HG02798 (cell line): Measurements from ENCODE around the gene USP48.
"Not testable (repeated sequence)": the region's sequence is repeated elsewhere in the genome, so short reads cannot be mapped to it uniquely, and the experiment has no call there.

Source experiments
- ATAC-seq: cut with Tn5 transposase; IDR thresholded peaks from one replicate; pipeline ENCODE4 v1.9.1; 2021; ENCODE audit warnings: mild to moderate bottlenecking; ENCODE audit not compliant: unreplicated experiment, poor library complexity

USP48 gene

DNA sequence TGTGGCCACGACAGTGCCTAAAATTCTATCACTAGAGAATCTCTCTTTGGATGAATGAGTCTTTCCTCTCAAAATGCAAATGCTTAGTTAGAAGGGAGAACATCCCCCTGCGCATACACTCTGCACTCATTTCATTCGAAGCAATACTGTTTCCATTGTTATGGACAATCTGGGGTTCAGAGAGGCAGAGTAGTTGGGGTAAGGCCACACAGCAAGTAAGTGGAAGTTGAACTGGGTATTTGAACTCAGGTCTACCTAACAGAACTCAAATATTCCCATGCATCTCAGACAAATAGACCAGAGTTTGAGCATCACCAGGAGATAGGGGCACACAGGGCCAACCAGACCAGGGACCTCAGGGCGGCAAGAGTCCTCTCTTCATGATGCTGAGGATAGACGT, 139.3 kb downstream of the USP48 start:
- ATAC-seq: no peak

DNA sequence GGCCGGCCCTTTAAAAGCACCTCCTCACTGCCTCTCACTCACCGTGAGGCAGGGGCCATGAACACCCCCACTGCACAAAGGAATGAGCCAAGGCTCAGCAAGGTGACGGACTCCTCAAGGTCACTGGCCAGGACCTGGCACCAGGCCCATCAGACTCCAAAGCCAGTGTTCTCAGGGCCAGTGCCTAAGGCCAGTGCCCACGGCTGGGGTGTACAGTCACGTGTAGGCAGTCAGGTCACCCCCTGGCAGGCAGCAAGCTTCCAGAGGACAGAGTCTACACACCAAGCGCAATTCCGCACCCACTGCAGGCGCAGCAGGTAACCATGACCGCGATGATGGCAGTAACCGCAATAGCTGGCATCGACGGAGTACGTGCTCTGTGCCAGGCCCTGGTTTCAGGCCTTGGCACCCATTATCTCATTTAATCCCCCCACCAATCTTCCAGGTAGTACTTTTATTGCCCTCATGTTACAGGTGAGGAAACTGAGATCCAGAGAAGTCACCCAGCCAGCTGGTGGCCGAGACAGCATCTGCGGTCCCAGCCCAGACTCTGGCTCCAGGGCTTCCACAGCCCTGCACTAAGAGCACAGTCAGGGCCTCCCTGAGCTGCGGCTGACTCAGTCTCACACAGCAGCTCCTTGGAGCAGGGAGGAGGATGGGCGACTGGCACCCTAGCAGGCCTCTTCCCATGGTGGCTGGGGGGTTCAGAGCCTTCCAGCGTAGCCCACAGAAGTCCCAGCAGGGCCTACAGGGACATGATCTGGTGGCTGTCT, 140.8 kb downstream of the USP48 start:
- ATAC-seq: no peak

DNA sequence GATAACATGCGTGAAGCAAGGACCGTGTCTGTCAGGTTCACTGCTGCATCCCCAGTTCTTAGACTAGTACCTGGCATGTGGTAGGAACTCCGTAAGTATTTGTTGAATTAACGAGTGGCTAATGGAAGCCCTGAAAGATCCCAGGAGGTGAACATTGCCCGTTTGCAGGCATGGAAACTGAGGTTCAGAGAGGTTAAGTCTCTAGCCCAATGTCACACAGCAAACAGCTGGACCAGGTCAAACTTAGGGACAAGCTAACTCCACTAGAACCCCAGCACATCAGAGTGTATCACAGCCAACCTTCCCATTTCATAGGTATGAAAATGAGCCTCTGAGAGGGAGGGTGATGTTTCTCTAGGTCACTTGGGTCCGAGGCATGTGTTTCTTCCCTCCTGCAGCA, 141.4 kb downstream of the USP48 start:
- ATAC-seq: no peak

DNA sequence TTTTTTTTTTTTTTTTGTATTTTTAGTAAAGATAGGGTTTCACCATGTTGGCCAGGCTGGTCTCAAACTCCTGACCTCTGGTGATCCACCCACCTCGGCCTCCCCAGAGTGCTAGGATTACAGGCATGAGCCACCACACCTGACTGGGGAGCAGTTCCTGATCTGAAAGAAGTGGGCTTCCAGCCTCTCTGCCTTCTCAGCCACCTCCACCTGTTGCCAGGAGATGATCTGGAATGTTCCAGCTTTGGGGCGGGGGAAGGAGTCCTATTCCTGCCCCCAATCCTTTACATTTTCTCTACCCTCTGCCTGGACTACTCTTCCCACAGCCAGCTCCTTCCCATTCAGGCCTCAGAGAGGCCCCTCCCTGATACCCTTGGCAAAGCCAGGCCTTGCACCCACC, 141.9 kb downstream of the USP48 start:
- no peak for ATAC-seq

DNA sequence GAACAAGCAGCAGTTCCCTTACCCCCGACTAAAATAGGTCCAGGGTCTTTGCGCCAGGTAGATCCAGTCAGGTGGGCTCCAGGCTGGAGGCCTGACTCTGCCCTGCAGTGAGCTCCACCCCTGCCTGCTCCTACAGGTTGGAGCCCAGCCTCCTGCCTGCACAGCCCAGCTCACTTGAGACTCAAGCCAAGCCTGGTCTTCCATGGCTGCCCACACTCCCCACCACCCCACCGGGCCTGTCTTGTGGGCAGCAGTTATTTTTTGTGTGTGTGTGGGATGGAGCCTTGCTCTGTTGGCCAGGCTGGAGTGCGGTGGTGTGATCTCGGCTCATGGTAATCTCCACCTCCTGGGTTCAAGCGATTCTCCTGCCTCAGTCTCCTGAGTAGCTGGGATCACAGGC, 142.3 kb downstream of the USP48 start:
- no peak for ATAC-seq

DNA sequence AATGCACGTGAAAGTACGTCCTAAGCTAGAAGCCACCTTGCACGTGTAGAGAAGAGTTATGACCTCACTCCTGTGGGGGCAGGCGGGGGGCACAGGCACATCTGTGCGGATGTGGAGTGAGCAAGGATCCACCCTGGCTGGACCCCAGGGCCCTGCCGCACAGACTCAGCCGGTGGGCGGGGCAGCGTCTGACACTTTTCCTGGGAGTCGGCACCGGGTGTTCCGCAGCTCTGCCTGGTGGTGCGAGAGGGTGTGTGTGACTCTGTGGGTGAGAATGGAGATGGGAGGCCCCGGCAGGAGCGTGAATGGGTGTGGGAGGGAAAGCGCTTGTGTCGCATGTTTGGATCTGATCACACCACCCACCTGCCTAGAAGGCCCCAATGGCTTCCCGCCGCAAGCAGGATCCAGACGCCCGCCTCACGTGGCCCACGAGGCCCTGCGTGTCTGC, 143.3 kb downstream of the USP48 start:
- no peak for ATAC-seq

DNA sequence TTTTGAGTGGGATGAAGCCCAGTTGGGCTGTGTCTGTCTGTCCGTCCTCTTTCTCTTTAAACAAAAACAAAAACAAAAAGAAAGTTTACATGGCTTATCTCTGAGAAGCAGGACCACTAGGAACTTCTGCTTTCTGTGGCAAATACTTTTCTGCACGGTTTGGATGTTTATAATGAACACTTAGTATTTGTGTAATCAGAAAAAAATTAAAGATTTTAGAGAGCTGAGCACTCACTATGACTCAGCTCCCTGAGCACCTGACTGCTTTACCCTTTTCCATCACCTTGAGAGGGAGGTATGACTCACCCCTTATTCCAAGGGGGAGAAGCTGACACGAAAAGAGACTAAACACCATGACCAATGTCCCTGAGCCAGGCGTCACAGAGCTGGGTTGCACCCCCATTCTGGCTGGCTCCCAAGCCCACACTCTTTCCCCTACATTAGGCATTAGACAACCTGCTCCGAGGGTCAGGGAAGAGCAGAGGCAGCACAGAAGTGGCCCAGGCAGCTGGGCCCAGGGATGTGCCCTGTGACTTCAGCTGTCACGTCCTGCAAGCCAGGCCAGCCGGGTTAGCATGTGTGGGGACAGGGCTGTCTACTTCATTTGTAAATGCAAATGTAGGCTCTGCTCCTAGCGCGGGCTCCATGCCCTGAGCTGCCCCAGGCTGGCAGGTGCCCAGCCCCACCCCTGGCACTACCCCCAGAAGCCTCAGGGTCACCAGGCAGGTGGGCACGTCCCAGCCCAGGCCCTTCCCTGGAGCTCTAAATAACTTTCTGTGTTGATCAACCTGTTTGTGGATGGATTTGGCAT, 144.2 kb downstream of the USP48 start:
- no peak for ATAC-seq

DNA sequence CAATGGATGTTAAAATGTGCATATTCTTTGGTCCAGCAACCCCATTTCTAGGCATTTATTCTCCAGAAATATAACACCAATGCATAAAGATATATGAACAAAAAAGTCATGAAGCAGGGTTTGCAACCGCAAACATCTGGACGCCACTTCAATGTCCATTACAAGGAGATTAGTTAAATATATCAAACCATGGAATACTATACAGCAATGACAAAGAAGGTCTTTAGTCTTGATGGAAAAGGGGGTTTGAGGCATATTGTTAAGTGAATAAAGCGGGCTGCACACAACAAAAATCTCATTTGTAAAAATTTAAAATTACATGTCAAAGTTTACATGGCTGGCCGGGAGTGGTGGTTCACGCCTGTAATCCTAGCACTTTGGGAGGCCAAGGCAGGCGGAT, 145.4 kb downstream of the USP48 start:
- ATAC-seq: no peak

DNA sequence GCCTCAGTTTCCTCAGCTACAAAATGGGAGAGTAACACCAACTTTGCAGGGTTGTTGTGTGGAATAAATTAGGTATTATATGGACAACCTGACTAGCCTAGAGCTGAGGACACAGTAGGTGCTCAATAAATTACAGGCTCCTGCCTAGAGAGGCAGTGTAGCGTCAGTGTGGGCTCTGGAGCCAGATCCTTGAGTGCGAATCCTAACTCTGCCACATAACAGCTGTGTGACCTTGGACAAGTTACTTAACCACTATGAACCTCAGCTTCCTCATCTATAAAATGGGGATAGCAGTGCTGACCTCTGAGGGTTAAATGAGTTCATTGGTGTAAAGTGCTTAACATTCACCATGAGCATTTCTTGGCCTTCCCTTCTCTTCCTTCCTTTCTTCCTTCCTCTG, 146.9 kb downstream of the USP48 start:
- no peak for ATAC-seq

DNA sequence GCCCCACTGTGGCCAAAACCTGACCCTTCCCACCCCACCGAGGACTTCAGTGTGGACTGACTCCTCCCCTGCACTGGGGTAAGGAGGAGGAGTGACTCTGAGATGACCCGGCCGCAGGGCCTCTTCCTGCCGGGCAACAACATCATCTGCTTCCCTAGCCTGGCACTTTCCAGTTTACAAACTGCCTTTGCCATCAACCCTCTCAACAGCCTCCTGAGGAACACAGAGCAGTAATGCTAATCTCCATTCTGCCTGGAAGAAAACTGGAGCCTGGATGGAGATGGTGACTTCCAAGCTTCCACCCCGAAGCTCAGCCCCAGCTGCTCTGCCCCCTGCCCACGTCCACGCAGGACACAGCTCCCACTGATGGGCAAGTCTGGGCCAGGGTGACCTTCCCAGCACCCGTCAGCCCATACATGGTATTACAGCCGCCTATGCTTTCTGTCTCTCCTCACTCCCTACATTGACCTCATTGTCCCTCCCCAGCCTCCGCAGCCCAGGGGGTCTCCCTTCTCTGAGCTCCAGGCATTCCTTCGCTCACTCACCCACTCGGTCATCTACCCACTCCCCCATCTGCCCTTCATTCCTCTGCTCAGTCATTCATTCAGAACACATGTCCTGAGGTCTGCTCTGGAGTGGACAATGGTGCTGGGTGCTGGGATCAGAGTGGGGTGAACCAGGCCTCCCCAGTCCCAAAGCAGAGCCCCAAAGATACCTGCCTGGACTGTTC, 148.0 kb downstream of the USP48 start:
- ATAC-seq: no peak

DNA sequence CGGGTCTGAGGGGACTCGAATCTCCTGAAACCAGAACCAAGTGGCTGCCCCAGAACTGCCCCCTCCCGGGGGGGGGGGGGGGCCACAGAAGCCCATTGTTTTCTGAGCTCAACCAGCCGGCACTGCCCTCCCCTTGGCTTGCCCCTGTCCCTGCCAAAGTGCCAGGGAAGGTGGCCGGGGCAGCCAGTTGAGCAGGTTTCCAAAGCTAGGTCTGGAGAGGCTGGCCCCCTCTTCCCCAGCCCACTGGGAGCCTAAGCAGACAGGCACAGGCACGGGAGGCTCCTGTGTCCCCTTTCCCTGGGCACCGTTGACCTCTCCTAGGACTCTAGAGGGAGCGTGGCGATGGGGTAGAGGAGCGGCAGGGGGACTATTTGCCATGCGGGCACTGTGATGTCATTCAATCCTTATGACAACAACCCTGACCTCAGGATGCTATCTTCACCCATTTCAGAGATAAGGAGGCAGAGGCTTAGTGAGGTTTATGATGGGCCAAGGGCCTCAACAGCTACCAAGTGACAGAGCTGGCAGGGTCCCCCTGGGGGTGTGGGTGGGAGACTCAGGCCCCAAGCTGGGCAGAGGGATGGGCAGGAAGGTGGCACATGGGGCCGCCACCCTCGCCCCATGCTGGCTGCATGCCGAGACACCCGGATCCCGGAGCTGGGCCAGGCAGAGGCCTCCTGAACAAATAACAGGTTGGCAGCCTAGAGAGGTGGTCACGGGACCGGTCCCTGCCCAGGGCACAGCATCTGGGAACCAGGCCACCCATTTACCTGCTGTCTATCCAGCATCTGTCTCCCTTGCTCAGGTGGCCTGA, 148.8 kb downstream of the USP48 start:
- no peak for ATAC-seq

DNA sequence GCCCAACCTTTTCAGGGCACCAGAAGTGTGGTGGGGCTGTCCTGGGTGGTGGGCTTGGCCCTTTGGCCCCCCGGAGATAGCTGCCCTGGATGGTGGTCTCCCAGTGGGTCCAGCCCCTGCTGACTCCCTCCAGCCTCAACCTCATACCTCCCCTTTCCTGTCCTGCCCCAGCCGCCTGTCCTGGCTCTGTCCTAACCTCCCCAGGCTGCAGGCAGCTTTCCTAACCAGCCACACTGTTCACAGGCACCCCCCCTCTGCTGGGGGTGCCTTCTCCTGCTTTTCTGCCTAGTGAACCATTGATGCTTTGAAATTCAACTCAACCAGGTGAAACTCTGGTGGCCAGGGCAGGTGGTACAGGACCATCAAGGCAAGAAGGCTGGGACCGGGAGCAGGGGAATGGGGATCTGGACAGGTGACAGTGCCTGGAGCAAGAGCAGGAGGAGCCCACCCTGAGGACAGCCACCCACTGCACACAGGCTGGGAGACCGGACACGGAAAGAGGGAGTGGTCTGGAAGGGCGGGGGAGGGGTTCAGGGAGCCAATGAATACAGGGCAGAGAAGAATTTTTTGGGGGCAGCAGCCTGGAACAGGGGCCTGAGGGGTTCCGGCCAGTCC, 149.7 kb downstream of the USP48 start:
- ATAC-seq: no peak

DNA sequence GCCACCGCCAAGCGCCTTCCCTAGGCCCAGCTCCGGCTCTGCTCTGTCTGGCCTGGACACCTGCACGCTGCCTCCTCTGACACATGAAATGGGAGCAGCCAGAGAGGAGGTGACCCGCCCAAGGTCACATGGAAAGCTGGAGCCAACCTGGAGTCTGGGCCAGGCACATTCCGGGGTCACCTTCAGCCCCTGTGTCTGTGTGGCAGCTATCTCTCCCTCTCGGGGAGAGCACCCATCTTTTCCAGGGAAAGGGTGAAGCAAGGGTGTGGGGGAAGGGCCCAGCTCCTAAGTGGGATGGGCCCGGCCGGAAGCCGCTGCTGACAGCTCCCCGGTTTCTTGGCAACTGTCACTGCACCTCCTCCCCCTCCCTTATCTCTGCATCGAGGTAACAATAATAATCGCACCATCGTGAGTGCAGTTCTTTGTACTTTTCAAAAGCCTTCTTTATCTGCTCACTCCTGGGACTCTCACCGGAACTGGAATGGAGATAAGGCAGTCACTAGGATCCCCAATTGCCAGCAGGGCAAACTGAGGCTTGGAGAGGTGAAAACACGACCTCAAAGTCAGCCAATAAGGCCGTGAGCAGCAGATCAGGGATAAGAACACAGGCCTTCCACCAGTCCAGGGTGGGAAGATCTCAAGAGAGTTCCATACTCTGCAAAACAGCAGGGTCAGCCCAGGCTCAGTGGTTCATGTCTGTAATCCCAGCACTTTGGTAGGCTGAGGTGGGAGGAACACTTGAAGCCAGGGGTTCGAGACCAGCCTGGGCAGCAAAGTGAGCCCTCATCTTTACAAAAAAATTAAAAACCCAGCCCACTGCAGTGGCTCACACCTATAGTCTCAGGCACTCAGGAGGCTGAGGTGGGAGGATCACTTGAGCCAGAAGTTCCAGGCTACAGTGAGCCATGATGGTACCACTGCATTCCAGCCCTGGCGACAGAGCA, 150.7 kb downstream of the USP48 start:
- ATAC-seq: no peak

DNA sequence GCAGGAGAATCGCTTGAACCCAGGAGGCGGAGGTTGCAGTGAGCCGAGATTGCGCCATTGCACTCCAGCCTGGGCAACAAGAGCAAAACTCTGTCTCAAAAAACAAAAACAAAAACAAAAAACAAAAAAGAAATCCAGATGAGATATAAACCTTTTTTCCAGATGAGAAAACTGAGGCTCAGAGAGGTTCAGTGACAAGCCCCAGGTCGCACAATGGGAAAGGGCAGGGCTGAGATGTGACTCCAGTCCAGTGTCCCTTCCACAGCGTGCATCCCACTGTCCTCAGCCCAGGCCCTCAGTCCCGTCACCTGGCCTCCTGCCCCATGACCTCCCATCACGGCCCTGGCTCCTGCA, 151.4 kb downstream of the USP48 start:
- ATAC-seq: not testable (repeated sequence)

DNA sequence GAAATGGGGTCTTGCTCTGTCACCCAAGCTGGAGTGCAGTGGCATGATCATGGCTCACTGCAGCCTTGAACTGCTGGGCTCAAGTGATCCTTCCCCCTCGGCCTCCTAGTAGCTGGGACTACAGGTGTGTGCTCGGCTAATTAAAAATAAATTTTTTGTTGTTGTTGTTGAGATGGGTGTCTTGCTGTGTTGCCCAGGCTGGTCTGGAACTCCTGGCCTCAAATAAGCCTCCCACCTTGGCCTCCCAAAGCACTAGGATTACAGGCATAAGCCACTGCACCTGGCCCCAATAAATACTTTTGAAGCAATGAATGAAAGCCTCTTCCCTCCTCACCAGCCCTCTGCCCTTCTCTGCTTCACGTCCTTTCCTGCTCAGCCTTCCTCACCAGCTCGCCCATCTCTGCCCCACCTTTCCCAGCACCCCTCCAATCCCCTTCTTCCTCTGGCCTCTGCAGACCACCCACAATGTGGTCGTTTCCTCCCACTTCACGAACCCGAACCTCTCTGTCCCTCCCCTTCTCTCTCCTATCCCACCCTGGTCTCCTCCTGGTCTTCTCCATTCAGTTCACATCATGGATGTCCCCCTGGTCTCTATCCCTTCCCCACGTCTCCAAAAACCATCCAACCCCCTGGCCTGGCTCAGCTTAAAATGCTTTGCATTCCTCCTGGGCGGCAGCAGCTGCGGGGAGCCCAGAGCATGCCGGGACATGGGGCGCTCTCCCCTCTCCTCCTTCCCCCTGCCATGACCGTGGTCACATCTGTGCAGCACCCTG, 152.2 kb downstream of the USP48 start:
- ATAC-seq: no peak

DNA sequence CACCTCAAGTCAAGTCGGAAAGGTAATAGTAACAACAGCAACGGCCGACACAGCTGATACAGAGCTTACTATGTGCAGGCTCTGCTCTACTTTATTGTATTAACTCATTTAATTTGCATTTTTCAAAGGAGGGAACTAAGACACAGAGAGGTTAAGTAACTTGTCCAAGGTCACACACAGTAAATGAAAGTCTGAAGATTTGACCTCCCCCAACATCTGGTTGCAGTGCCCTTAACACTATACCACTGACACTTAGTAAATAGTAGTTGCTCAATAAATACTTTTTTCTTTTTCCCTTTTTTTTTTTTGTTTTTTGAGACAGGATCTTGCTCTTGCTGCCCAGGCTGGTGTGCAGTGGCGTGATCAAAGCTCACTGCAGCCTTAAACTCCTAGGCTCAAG, 153.0 kb downstream of the USP48 start:
- ATAC-seq: no peak

DNA sequence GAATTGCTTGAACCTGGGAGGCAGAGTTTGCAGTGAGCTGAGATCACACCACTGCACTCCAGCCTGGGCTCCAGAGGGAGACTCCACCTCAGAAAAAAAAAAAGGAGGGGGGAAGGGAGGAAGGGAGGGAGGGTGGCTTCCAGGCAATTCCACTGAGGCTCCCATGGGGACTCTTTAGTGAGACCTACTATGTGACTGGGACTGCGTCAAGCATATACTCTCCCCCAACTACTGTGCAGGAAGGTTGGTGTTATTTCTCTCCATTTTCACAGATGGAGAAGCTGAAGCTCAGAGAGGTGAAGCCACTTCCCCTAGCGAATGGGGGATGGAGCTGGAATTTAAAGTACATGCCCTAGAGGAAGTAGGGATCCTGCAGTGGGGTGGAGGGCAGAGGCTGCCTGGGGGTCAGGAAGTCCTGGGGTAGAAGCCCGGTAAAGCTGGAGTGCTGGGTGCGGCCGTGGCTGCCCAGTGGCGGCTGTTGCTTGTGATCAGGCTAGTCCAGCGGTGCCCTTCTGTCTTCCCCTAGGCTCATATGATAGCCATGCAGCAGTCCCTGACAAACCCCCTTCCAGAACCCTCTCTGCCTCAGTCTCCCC, 154.1 kb downstream of the USP48 start:
- ATAC-seq: no peak
